ENCODE results near the gene EOGT.

GRCh38 chr3:69058947-69059224 lies 45.4 kb upstream of the EOGT start:
- TF ChIP-seq CTCF (IDR thresholded peaks at IDR 0.05) (no peak), POLR2A (IDR thresholded peaks at IDR 0.05) (no peak), EP300 (IDR thresholded peaks at IDR 0.05; ENCODE audit: low read depth) (no peak), POLR2AphosphoS5 (IDR thresholded peaks at IDR 0.05) (no peak)

Data from transverse colon (tissue), 4 donors.